HS-27A (cell line): ENCODE measurements around the gene STAB2.

Experiments
- DNase-seq: peaks from one replicate; pipeline ENCODE4 v3.0.0-alpha.2; 2012; ENCODE audit warnings: low read depth, missing footprints

STAB2 gene

GRCh38 chr12:103696101-103696500, 109.0 kb downstream of the STAB2 start:
- no peak for DNase-seq

DNA sequence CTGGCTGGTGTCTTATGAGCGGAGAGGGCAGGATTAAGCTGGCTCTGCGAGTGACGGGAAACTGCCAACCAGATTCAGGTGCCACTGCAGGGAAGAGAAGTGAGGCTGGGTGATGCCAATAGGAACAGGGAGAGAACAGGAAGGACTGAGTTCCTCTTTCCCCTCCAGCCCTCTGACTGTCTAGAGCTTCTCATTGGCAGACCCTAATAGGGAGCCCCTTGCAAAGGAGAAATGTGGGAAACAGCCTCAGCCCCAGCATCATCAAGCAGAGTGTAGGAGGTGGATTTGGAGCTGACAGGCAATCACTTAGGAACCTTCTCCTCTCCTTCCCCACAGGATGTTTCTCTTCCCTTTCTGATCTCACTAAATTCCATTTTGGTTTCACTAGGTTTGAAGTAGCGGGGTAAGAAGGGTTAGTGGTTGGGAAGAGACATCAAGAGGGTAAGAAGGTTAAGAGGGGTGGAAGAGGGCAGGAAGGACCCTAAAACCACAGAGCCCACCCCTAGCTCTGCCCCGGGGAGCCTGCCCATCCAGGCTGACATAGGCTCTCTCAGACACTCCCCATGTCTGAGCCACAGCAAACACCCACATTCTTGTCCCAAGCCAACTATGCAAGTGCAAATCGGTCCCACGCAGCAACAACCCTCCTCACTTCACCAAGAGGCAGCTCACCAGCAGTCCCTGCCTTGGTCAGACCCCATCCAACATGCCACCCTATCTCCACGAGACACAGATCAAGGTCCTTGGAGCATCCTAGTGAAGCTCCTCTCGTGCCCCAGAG, 111.1 kb downstream of the STAB2 start:
- no peak for DNase-seq

GRCh38 chr12:103698752-103699560, 111.9 kb downstream of the STAB2 start:
- no peak for DNase-seq

GRCh38 chr12:103705098-103705497, 118.0 kb downstream of the STAB2 start:
- DNase-seq, result no peak

- DNase-seq, result no peak
Observed at GRCh38 chr12:103705927-103706326, 118.9 kb downstream of the STAB2 start.

GRCh38 chr12:103707446-103707845, 120.4 kb downstream of the STAB2 start:
- DNase-seq, result no peak

DNA sequence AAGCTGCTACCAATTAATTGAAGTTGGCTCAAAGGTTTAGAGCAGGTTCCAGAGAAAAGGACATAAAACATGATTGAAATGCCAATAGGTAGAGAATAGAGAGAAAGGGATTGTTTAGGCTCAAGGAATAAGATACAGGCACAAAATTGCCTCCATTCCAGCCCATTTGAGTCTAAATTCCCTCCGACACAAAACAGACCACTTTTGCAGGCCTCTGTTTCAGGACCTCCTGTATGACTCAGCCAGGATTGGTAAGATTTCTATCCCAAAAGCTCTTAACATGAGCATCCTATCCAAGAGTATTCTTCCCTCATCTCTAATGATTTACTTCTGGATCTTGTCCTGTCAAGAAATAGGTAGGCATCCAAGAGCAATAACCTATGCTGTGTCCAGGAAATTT, 123.5 kb downstream of the STAB2 start:
- DNase-seq, result no peak

DNA sequence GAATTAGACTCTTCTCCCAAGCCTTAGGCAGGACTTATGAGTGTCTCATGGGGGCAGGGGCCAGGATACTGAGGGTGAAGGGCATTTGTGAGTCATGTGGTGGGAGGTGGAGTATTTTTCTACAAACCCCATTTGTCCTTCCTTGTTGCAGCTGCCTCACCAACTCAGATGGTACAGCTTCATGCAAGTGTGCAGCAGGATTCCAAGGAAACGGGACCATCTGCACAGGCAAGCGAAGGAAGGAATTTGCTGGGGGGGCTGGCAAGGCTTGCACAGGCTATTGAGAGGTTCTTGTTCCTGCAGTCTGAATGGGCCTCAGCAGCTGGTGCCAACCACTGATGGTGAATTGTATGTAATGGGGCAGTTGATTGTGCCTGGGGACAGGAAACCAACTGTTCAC, 125.1 kb downstream of the STAB2 start:
- no peak for DNase-seq

GRCh38 chr12:103715494-103715893, 128.4 kb downstream of the STAB2 start:
- DNase-seq, result no peak

GRCh38 chr12:103716517-103717196, 129.6 kb downstream of the STAB2 start:
- no peak for DNase-seq

DNA sequence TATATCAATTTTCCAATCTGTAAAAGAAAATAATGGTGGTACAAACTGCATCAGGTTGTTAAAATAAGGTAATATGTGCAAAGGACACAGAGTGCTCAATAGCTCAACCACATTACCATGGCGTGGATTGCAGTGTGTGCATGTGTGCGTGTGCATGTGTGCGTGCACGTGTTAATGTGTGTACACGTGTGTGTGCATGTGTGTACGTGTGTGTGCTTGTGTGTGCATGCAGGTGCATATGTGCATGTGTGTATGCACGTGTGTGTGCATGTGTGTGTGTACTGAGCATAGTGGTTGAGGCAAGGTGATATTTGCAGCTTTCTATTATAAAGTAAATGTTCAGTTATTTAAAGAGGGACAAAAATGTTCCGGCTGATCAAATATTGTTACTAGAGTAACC, 138.3 kb downstream of the STAB2 start:
- DNase-seq, result no peak

GRCh38 chr12:103727638-103728037, 140.6 kb downstream of the STAB2 start:
- no peak for DNase-seq

- no peak for DNase-seq
Observed at GRCh38 chr12:103728323-103728722, 141.2 kb downstream of the STAB2 start.

GRCh38 chr12:103729499-103729898, 142.4 kb downstream of the STAB2 start:
- no peak for DNase-seq

GRCh38 chr12:103731539-103731938, 144.5 kb downstream of the STAB2 start:
- DNase-seq, result no peak

DNA sequence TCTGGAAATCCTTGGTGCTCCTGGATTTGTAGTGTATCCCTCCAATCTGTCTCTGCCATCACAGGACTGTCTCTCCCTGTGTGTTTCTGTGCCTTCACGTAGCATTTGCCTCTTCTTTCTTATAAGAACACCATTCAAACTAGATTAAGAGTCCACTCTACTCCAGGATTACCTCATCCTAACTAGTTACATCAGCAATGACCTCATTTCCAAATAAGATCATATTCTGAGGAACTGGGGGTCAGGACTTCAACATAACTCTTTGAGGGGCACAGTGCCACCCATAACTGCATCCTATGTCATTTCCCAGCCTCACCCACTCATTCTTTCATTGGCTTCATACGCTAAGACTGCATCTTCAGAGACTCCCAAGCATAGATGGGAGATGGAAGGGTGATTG, 147.8 kb downstream of the STAB2 start:
- DNase-seq, result no peak

GRCh38 chr12:103735291-103735690, 148.2 kb downstream of the STAB2 start:
- DNase-seq, result no peak

GRCh38 chr12:103736572-103736971, 149.5 kb downstream of the STAB2 start:
- no peak for DNase-seq

DNA sequence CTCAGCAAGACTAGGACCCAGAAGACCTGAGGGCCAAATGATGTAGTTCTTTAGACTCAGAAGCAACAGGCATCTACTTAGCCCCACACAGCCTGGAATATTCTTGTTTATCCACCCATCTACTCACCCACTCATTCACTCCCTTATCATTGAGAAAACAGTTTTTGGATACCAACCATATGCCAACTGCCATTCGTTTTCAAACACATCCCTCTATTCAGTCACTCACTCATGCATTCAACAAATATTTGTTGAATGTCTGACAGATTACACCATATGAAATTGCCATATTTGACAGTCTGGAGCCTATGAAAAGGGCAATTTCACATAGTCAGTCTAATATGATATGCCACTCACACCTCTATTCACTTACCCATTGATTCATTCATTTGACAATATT, 150.8 kb downstream of the STAB2 start:
- DNase-seq, result no peak

DNA sequence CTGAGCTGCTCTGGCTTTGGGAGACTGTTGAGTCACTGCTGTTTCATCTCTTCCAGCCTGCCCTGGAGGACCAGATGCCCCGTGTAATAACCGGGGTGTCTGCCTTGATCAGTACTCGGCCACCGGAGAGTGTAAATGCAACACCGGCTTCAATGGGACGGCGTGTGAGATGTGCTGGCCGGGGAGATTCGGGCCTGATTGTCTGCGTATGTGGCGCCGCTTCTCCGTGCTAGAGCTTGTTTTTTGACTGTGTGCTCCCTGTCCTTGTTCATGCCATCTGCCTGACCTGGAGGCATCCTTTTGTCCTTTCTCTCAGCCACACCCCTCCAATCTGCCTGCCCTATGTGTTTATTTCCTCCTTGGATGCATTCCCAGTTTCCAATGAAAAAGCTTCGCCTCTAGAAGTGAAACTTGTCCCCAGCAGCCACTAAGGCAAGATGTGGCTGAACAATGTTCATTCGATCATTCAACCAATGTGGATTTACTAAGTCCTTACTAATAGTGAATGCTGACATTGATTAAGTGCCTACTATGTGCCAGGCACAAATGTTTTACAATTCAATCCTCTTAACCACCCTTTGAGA, 155.4 kb downstream of the STAB2 start:
- no peak for DNase-seq

DNA sequence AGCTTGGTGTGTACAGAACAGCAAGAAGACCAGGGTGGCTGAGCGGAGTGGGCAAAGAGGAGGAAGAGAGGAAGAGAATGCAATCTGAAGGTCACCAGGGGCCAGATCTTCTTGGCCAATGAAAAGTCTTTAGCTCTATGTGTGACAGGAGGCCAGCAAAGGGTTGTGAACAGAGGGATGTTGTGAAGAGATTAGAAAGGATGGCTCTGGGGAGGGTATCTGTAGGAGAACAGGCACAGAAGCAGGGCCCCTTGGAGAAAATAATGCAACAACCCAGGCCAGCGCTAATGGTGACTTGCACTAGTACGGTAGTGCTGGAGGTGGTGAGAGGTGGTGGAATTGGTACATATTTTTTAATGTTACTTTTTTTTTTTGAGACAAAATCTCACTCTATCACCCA, 156.7 kb downstream of the STAB2 start:
- DNase-seq, result no peak

- DNase-seq, result no peak
Observed at GRCh38 chr12:103745962-103746361, 158.9 kb downstream of the STAB2 start.

GRCh38 chr12:103748002-103748401, 160.9 kb downstream of the STAB2 start:
- DNase-seq, result no peak
